KMS-11 (cell line): Measurements from ENCODE around the gene RASIP1.

ENCODE experiments used
- H2AFZ ChIP-seq: fragments of 200-600 bp; sonication (generic); 2 replicates; pipeline ENCODE4 v1.6.1; 2016; ENCODE audit warnings: antibody characterized with exemption, mixed run types, low read depth
- H3K27ac ChIP-seq: fragments of 200-600 bp; sonication (generic); 2 replicates; pipeline ENCODE4 v1.6.1; 2016; ENCODE audit warnings: mild to moderate bottlenecking, mixed run types
- H3K27me3 ChIP-seq: fragments of 200-600 bp; sonication (generic); 2 replicates; pipeline ENCODE4 v1.6.1; 2017; ENCODE audit warnings: mild to moderate bottlenecking, low read depth, mixed run types, moderate library complexity; ENCODE audit not compliant: insufficient read depth
- H3K36me3 ChIP-seq: fragments of 200-600 bp; sonication (generic); 2 replicates; pipeline ENCODE4 v1.6.1; 2017; ENCODE audit warnings: mild to moderate bottlenecking, mixed run types; ENCODE audit not compliant: insufficient read depth
- H3K4me1 ChIP-seq: fragments of 200-600 bp; sonication (generic); 2 replicates; pipeline ENCODE4 v1.6.1; 2016; ENCODE audit warnings: mild to moderate bottlenecking, low read depth, mixed run types; ENCODE audit not compliant: poor library complexity, severe bottlenecking
- H3K4me2 ChIP-seq: fragments of 200-600 bp; sonication (generic); 2 replicates; pipeline ENCODE4 v1.7.0; 2016; ENCODE audit warnings: mild to moderate bottlenecking, mixed run types
- H3K4me3 ChIP-seq: fragments of 200-600 bp; sonication (generic); IDR thresholded peaks from 2 replicates; pipeline ENCODE4 v1.6.1; 2017; ENCODE audit warnings: low read depth, low read length, mixed read lengths; ENCODE audit not compliant: insufficient read depth
- H3K79me2 ChIP-seq: fragments of 200-600 bp; sonication (generic); 2 replicates; pipeline ENCODE4 v1.6.1; 2016; ENCODE audit warnings: low read depth, mixed run types; ENCODE audit not compliant: insufficient read depth
- H3K9ac ChIP-seq: fragments of 200-600 bp; sonication (generic); 2 replicates; pipeline ENCODE4 v1.6.1; 2016; ENCODE audit warnings: mild to moderate bottlenecking, mixed run types
- H4K20me1 ChIP-seq: fragments of 200-600 bp; sonication (generic); 2 replicates; pipeline ENCODE4 v1.6.1; 2016; ENCODE audit warnings: mild to moderate bottlenecking, mixed run types; ENCODE audit not compliant: insufficient read depth
- TF ChIP-seq, protein P1 (sequence below): fragments of 200-600 bp; sonication (generic); conservative IDR thresholded peaks from 2 replicates; pipeline ENCODE4 v1.6.1; 2017; ENCODE audit warnings: low read depth, mild to moderate bottlenecking, antibody characterized with exemption, low read length, moderate library complexity, mixed read lengths

The RASIP1 gene

DNA sequence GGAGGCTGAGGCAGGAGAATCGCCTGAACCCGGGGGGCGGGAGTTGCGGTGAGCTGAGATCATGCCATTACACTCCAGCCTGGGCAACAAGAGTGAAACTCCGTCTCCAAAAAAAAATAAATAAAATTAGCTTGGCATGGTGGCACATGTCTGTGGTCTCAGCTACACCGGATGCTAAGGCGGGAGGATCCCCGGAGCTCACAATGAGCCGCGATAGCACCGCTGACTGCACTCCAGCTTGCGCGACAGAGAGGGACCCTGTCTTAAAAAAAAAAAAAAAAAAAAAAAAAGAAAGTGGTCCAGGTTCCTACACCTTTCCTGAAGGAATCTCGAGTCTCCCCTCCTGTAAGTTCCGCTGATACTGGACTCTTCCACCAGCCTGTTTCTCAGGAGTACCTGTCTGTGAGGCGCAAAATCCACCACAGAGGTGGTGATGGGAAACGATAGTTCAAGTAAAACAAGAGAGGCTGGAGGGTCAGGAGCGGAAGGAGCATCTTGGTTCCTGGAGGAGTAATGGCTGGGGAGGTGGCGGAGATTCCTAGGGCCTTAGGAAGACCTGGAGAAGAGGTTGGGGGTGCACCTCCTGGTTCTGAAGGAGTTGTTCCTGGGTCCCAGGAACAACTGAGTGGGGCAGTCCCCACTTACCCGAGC, 11.6 kb upstream of the RASIP1 start:
- Histone ChIP-seq H2AFZ (peak overlapping the region; percentile 73; the same call in 1 of the 2 replicates), H4K20me1 (no peaks in the 10 kb centered on the region), H3K27ac (no peak overlapping the region), H3K36me3 (no peaks in the 10 kb centered on the region), H3K27me3 (peaks cover 54% of the 10 kb centered on the region), H3K4me1 (peaks cover 14% of the 10 kb centered on the region), H3K4me3 (no peak overlapping the region), H3K79me2 (no peaks in the 10 kb centered on the region), H3K4me2 (peak overlapping the region; percentile 66), H3K9ac (no peak overlapping the region)
- TF ChIP-seq, protein P1, sequence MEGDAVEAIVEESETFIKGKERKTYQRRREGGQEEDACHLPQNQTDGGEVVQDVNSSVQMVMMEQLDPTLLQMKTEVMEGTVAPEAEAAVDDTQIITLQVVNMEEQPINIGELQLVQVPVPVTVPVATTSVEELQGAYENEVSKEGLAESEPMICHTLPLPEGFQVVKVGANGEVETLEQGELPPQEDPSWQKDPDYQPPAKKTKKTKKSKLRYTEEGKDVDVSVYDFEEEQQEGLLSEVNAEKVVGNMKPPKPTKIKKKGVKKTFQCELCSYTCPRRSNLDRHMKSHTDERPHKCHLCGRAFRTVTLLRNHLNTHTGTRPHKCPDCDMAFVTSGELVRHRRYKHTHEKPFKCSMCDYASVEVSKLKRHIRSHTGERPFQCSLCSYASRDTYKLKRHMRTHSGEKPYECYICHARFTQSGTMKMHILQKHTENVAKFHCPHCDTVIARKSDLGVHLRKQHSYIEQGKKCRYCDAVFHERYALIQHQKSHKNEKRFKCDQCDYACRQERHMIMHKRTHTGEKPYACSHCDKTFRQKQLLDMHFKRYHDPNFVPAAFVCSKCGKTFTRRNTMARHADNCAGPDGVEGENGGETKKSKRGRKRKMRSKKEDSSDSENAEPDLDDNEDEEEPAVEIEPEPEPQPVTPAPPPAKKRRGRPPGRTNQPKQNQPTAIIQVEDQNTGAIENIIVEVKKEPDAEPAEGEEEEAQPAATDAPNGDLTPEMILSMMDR = no peak

DNA sequence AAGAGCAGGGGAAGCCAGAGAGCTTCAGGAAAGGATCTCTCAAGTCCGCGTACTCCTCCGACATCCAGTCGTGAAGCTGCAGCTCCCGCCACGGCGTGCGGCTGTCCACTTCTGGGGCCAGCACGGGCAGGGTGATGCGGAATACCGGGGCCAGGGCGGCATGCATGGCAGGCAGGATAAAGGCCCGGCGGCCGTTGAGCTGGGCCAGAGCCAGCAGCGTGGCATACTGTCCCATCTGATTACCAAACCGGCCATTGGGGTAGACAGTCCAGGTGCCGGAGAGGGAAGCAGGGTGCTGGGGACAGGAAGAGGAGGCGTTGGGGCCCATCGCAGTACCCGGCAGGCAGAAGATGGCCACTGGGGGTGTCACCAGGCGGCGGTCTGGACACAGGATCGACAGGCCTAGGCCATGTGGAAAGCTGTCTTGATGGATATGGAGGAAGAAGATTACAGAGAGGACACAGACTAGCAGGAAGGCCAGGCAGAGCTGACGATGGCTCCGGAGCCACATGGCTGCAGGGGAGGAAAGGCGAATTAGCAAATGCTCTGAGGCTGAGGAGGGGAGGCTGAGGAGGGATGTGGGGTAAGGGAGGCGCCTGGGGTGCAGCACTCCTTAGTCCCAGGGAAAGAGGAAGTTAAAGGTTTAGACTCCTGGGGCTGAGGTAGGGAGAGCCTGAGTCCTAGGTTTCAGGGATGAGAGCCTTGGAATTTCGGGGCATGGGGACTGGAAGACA, 10.5 kb upstream of the RASIP1 start:
- Histone ChIP-seq H3K4me2 (no peak overlapping the region), H4K20me1 (no peaks in the 10 kb centered on the region), H3K27ac (no peak overlapping the region), H3K4me1 (peaks cover 14% of the 10 kb centered on the region), H2AFZ (no peak overlapping the region), H3K27me3 (peaks cover 64% of the 10 kb centered on the region), H3K4me3 (no peak overlapping the region), H3K36me3 (no peaks in the 10 kb centered on the region), H3K79me2 (no peaks in the 10 kb centered on the region), H3K9ac (no peak overlapping the region)
- TF ChIP-seq, protein P1 = no peak

DNA sequence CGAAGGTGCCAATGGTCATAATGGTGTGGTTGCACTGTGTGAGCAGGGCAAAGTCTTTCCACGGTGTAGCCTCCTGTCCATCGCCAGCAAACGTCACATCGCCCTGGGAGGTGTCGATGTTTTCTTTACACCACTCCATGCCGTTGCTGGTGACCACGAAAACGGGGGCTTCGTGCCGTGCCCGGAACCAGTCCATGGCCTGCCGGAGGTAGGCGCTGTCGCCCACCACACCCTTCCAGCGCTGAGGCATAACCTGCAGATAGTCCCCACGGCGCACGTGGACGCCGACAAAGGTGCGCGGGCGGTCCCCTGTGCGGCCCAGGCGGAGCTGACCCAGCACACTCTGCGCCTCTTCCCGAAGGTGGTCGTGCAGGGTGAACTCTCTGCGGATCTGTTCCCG, 9.9 kb upstream of the RASIP1 start:
- no peak overlapping the region for H2AFZ ChIP-seq
- H3K36me3 ChIP-seq = no peaks in the 10 kb centered on the region
- H3K4me2 ChIP-seq = no peak overlapping the region
- peaks cover 70% of the 10 kb centered on the region for H3K27me3 ChIP-seq
- no peak overlapping the region for H3K27ac ChIP-seq
- no peak overlapping the region for H3K9ac ChIP-seq
- peaks cover 8% of the 10 kb centered on the region for H3K4me1 ChIP-seq
- no peaks in the 10 kb centered on the region for H3K79me2 ChIP-seq
- TF ChIP-seq, protein P1 = no peak
- no peak overlapping the region for H3K4me3 ChIP-seq
- H4K20me1 ChIP-seq = no peaks in the 10 kb centered on the region

DNA sequence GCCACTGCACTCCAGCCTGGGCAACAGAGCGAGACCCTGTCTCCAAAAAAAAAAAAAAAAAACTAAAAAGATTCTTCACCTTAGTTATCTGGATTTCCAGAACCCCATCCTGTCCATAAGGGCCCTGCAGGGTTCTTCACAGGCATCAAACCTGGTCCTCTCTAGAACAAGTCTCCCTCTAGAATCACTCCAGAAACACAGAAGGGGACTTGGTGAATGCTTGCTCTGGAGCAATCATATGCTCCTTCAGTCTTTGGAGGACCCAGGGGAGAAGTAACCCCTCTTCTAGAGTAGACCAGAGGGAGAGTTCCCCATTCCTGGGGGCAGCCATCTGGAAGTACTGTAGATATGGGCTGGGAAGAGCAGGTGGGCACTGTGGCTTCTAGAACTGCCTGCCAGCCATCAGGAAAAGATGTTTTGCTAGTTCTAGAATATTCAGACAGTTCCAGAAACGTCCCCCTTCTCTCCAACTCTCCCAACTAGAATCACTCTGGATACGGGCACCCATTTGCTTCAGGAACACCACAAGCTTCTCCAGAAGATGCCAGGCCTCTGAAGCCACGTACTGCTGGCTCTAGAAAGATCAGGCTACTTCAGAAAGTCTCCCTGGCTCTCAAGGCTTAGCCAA, 9.3 kb upstream of the RASIP1 start:
- Histone ChIP-seq H3K4me2 (no peak overlapping the region), H3K4me1 (peaks cover 4% of the 10 kb centered on the region)
- TF ChIP-seq, protein P1 = no peak

More for the DNA sequence above, 9.3 kb upstream of the RASIP1 start:
- Histone ChIP-seq H2AFZ (no peak overlapping the region), H3K79me2 (no peaks in the 10 kb centered on the region), H3K27ac (no peak overlapping the region), H3K36me3 (no peaks in the 10 kb centered on the region), H3K4me3 (no peak overlapping the region), H3K27me3 (peaks cover 73% of the 10 kb centered on the region), H4K20me1 (no peaks in the 10 kb centered on the region), H3K9ac (no peak overlapping the region)
